H9 (cell line): ENCODE measurements around the gene GNAT3. TPM values are rescaled to one million over a fixed set of nuclear protein-coding genes. Genes with fewer than 3 reads are reported as not detected.

Experiments
- DNase-seq: peaks from one replicate; pipeline ENCODE4 v3.0.0-alpha.2; 2017
- H2AFZ ChIP-seq: one replicate; pipeline ENCODE4 v1.6.1; 2013; ENCODE audit warnings: mild to moderate bottlenecking, low read length, control low read depth, moderate library complexity
- H2AK5ac ChIP-seq: 2 replicates; pipeline ENCODE4 v1.6.1; 2013; ENCODE audit warnings: low read length, control low read depth, mixed read lengths; ENCODE audit not compliant: insufficient read length
- H2BK120ac ChIP-seq: one replicate; pipeline ENCODE4 v1.6.1; 2013; ENCODE audit warnings: low read depth, mild to moderate bottlenecking, low read length, control low read depth, inconsistent platforms; ENCODE audit not compliant: poor library complexity, severe bottlenecking
- H2BK12ac ChIP-seq: 2 replicates; pipeline ENCODE4 v1.6.1; 2013; ENCODE audit warnings: low read length, control low read depth, mixed read lengths, low read depth; ENCODE audit not compliant: insufficient read length
- H2BK15ac ChIP-seq: 2 replicates; pipeline ENCODE4 v1.6.1; 2013; ENCODE audit warnings: low read depth, low read length, control low read depth
- H2BK20ac ChIP-seq: one replicate; pipeline ENCODE4 v1.6.1; 2013; ENCODE audit warnings: low read depth, mild to moderate bottlenecking, low read length, control low read depth, inconsistent platforms; ENCODE audit not compliant: poor library complexity, severe bottlenecking
- H2BK5ac ChIP-seq: 2 replicates; pipeline ENCODE4 v1.6.1; 2013; ENCODE audit warnings: low read length, control low read depth, mixed read lengths; ENCODE audit not compliant: insufficient read length
- H3K14ac ChIP-seq: 2 replicates; pipeline ENCODE4 v1.6.1; 2013; ENCODE audit warnings: low read length, control low read depth; ENCODE audit not compliant: insufficient read depth
- H3K18ac ChIP-seq: 2 replicates; pipeline ENCODE4 v1.6.1; 2013; ENCODE audit warnings: low read depth, mild to moderate bottlenecking, mixed read lengths, low read length, control low read depth; ENCODE audit not compliant: insufficient read length
- H3K23ac ChIP-seq: 2 replicates; pipeline ENCODE4 v1.6.1; 2013; ENCODE audit warnings: low read length, control low read depth, mixed read lengths, low read depth; ENCODE audit not compliant: insufficient read length
- H3K23me2 ChIP-seq: 2 replicates; pipeline ENCODE4 v1.6.1; 2013; ENCODE audit warnings: low read depth, mild to moderate bottlenecking, mixed read lengths, low read length, control low read depth; ENCODE audit not compliant: insufficient read length, poor library complexity, severe bottlenecking
- H3K27ac ChIP-seq: 2 replicates; pipeline ENCODE4 v1.5.1; 2013; ENCODE audit warnings: low read length, control low read depth, mixed read lengths, low read depth; ENCODE audit not compliant: insufficient read length
- H3K27me3 ChIP-seq: 2 replicates; pipeline ENCODE4 v1.6.1; 2013; ENCODE audit warnings: low read length, control low read depth, inconsistent platforms; ENCODE audit not compliant: insufficient read depth
- H3K4ac ChIP-seq: 2 replicates; pipeline ENCODE4 v1.6.1; 2013; ENCODE audit warnings: low read depth, mild to moderate bottlenecking, control low read depth, inconsistent platforms, low read length, moderate library complexity
- H3K4me1 ChIP-seq: 2 replicates; pipeline ENCODE4 v1.6.1; 2013; ENCODE audit warnings: low read length, control low read depth, inconsistent platforms; ENCODE audit not compliant: insufficient read depth
- H3K4me2 ChIP-seq: 2 replicates; pipeline ENCODE4 v1.6.1; 2013; ENCODE audit warnings: low read length, control low read depth, mixed read lengths; ENCODE audit not compliant: insufficient read length, insufficient read depth
- H3K56ac ChIP-seq: 2 replicates; pipeline ENCODE4 v1.6.1; 2013; ENCODE audit warnings: low read depth, mild to moderate bottlenecking, mixed read lengths, low read length, control low read depth; ENCODE audit not compliant: insufficient read length
- H3K79me1 ChIP-seq: 2 replicates; pipeline ENCODE4 v1.6.1; 2013; ENCODE audit warnings: low read depth, mild to moderate bottlenecking, moderate library complexity, low read length, control low read depth, inconsistent platforms; ENCODE audit not compliant: insufficient read depth, poor library complexity, severe bottlenecking
- H3K79me2 ChIP-seq: 2 replicates; pipeline ENCODE4 v1.6.1; 2013; ENCODE audit warnings: low read length, control low read depth, inconsistent platforms; ENCODE audit not compliant: insufficient read depth
- H3K9ac ChIP-seq: 2 replicates; pipeline ENCODE4 v1.6.1; 2013; ENCODE audit warnings: low read length, control low read depth, mixed read lengths; ENCODE audit not compliant: insufficient read length; ENCODE audit errors: extremely low read depth
- H3K9me3 ChIP-seq: one replicate; pipeline ENCODE4 v1.6.1; 2013; ENCODE audit warnings: low read depth, low read length, inconsistent platforms; ENCODE audit not compliant: control insufficient read depth
- H3T11ph ChIP-seq: one replicate; pipeline ENCODE4 v1.6.1; 2013; ENCODE audit warnings: mild to moderate bottlenecking, low read length, control low read depth, inconsistent platforms
- H4K20me1 ChIP-seq: one replicate; pipeline ENCODE4 v1.6.1; 2013; ENCODE audit not compliant: control insufficient read depth, insufficient read length, insufficient read depth
- H4K5ac ChIP-seq: 2 replicates; pipeline ENCODE4 v1.6.1; 2013; ENCODE audit warnings: low read depth, mild to moderate bottlenecking, mixed read lengths, low read length, control low read depth; ENCODE audit not compliant: insufficient read length
- H4K8ac ChIP-seq: replicated peaks from 2 replicates; pipeline ENCODE4 v1.6.1; 2013; ENCODE audit warnings: low read length, control low read depth, mixed read lengths, low read depth; ENCODE audit not compliant: insufficient read length
- H4K91ac ChIP-seq: 2 replicates; pipeline ENCODE4 v1.6.1; 2013; ENCODE audit warnings: low read depth, mild to moderate bottlenecking, moderate library complexity, mixed read lengths, low read length, control low read depth; ENCODE audit not compliant: insufficient read length
- H3K27ac Mint-ChIP-seq, 3 experiments: 2 replicates in 2 of 3; 3 replicates in 1 of 3; pipeline ENCODE4 v1.8.0; 2020 to 2021; ENCODE audit warnings: mixed read lengths in 3 of 3, mild to moderate bottlenecking in 1 of 3, moderate library complexity in 1 of 3
- H3K27me3 Mint-ChIP-seq: 2 replicates; pipeline ENCODE4 v1.8.0; 2021; ENCODE audit warnings: low read depth, mild to moderate bottlenecking, moderate library complexity, mixed read lengths
- H3K36me3 Mint-ChIP-seq, 3 experiments: 2 replicates in 2 of 3; 3 replicates in 1 of 3; pipeline ENCODE4 v1.8.0; 2020 to 2021; ENCODE audit warnings: low read depth in 3 of 3, mixed read lengths in 3 of 3; ENCODE audit not compliant: insufficient read depth in 1 of 3
- H3K4me1 Mint-ChIP-seq, 2 experiments: 2 replicates each; pipeline ENCODE4 v1.8.0; 2020; ENCODE audit warnings: mixed read lengths in 2 of 2
- H3K4me3 Mint-ChIP-seq, 2 experiments: 2 replicates in 1 of 2; 3 replicates in 1 of 2; pipeline ENCODE4 v1.8.0; 2020 to 2021; ENCODE audit warnings: mild to moderate bottlenecking in 2 of 2, mixed read lengths in 2 of 2, moderate library complexity in 1 of 2
- H3K9me3 Mint-ChIP-seq, 2 experiments: 2 replicates in 1 of 2; 3 replicates in 1 of 2; pipeline ENCODE4 v1.8.0; 2020; ENCODE audit warnings: mild to moderate bottlenecking in 2 of 2, mixed read lengths in 2 of 2, moderate library complexity in 1 of 2
- CTCF ChIP-seq: fragments of 200-600 bp; sonication (generic); conservative IDR thresholded peaks from 3 replicates; pipeline ENCODE4 v1.8.0; 2021; ENCODE audit warnings: antibody characterized with exemption, mild to moderate bottlenecking
- WGBS: extraction: QIAGEN DNeasy Blood & Tissue Kit; methylation state at CpG from one replicate; pipeline ENCODE4 v1.1.7; 2013; ENCODE audit warnings: missing lambda C conversion rate, low lambda C conversion rate, mixed read lengths; ENCODE audit not compliant: insufficient read length; ENCODE audit errors: extremely low coverage; 5-methylcytosine and 5-hydroxymethylcytosine counted together
- total RNA-seq: library from RNA; stranded (reverse); gene quantifications from 2 replicates; pipeline ENCODE4 v1.2.1, GENCODE V29; 2021

Gene GNAT3
- total RNA-seq, 1 experiment from 2014 or later, result not detected

- no peak overlapping the region for H2AFZ ChIP-seq
- no peak overlapping the region for H2BK120ac ChIP-seq
- H4K8ac ChIP-seq, result no peak overlapping the region
Measured at GRCh38 chr7:80488851-80489370, 23.0 kb downstream of the GNAT3 start.

More at GRCh38 chr7:80488851-80489370, 23.0 kb downstream of the GNAT3 start:
- no peak overlapping the region for H2AK5ac ChIP-seq
- no CpG with 5 or more reads among the region's 5 CpGs for WGBS
- H3K4ac ChIP-seq, result no peak overlapping the region
- H3K23ac ChIP-seq, result no peak overlapping the region
- H2BK20ac ChIP-seq, result no peak overlapping the region
- no peaks in the 10 kb centered on the region for H3K79me1 ChIP-seq
- H3K27me3 ChIP-seq, result no peaks in the 10 kb centered on the region
- H3K4me1 Mint-ChIP-seq, result peaks cover 18 to 19% of the 10 kb centered on the region in 2 experiments
- no peak overlapping the region for H3K18ac ChIP-seq
- no peaks in the 10 kb centered on the region for H3K27me3 Mint-ChIP-seq
- H3K27ac ChIP-seq, result no peak overlapping the region
- no peak overlapping the region for H3T11ph ChIP-seq
- no peaks in the 10 kb centered on the region; the same call in 1 of the 2 replicates for H3K4me1 ChIP-seq
- H3K36me3 Mint-ChIP-seq, result no peaks in the 10 kb centered on the region; a peak in 1 of 7 replicates
- no peaks in the 10 kb centered on the region for H3K79me2 ChIP-seq
- no peak overlapping the region for H3K27ac Mint-ChIP-seq
- no peaks in the 10 kb centered on the region for H3K9me3 ChIP-seq
- H4K5ac ChIP-seq, result no peak overlapping the region
- no peak overlapping the region for H3K4me2 ChIP-seq
- no peak overlapping the region for H2BK12ac ChIP-seq
- no peak for DNase-seq
- no peak overlapping the region for H2BK5ac ChIP-seq
- H3K56ac ChIP-seq, result no peak overlapping the region
- no peak overlapping the region for H3K9ac ChIP-seq
- H3K23me2 ChIP-seq, result no peaks in the 10 kb centered on the region
- no peak overlapping the region for H2BK15ac ChIP-seq
- H3K4me3 Mint-ChIP-seq, result no peak overlapping the region
- H4K91ac ChIP-seq, result no peak overlapping the region
- no peak overlapping the region for H3K14ac ChIP-seq
- no peaks in the 10 kb centered on the region for H4K20me1 ChIP-seq
- TF ChIP-seq CTCF, result no peak
- no peaks in the 10 kb centered on the region; a peak in 1 of 5 replicates for H3K9me3 Mint-ChIP-seq
